Erythroblast (primary cell): ENCODE measurements around the gene CCL4L2.
"Not testable (repeated sequence)": the region's sequence is repeated elsewhere in the genome, so short reads cannot be mapped to it uniquely, and the experiment has no call there.

Source experiments
- DNase-seq, 2 experiments: peaks; one replicate each; lab custom pipeline; 2025; lab: John Stamatoyannopoulos, UW
- GATA1 ChIP-seq: IDR thresholded peaks from 2 replicates; pipeline ENCODE4 v1.6.1; 2011; ENCODE audit warnings: low read depth, mild to moderate bottlenecking, control low read depth, low read length, moderate library complexity
- POLR2A ChIP-seq: IDR thresholded peaks from 2 replicates; pipeline ENCODE4 v1.6.1; 2011; ENCODE audit warnings: mild to moderate bottlenecking, low read length

Gene CCL4L2

DNA sequence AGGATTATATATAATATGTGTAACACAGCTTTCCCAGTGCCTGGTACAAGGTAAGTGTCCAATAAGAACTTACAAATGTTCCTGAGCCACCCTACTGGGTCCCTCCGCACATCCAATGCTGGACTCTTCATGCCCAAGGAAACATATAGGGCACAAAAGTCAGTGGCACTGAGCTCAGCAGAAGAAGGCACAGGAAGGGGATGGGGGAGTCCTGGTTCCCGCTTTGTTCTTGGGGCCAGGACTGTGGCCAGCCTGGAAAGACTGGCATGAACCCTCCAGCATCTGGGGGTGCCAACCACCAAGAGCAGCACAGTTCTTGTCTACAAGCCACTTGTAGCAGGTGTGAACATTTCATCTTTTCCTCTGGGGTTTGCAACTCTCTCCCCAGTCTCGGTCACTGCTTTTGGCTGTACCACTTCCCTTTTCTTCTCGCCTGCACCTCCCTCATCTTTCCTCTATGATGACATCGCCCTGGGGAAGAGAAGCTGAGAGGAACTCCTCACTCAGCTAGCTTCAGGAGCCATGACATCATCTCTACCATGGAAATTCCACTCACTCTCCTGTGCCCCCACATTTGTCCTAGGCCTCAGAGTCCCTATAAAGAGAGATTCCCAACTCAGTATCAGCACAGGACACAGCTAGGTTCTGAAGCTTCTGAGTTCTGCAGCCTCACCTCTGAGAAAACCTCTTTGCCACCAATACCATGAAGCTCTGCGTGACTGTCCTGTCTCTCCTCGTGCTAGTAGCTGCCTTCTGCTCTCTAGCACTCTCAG, at the start of gene CCL4L2:
Gene CCL4L2, plus strand, starts transcription at position 625 of the 773 bp plus-strand sequence.
- not testable (repeated sequence) for DNase-seq

DNA sequence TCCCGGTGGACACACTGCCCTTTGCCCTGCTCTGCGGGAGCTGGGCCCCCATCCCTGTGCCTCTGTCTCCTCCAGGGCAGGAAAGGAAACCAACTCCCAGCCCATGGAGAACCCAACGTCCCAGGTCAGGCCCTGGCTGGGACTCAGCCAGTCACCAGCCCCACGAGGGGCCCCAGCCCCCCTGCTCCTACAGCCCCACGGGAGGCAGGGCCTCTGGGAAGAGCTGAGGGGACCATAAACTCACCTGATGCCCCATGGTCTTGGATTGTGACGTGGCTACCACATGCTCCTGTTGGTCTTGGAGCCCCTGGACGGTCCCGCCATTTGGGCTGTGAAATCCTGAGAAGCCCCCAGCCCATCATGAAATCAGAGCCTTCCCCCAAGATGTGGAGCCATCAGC, 42.0 kb upstream of the CCL4L2 start:
- DNase-seq = not testable (repeated sequence)

DNA sequence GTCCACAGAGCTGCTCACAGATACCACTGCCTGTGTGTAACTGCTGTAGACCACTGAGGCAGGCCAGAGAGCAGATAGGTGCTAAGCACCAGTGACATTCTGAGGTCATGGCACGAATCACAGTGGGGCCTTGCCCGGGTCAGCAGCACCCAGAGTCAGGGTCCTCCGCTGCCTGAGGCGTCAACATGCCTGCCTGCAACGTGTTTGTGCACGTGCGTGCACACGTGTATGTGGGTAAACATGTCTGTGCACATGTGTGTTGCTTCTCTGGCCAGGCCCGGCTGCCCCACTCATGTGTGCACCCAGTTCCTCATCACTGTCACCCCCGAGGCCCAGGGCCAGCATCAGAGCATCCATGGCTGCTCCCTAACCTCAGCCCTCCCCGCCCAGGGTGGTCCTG, 34.3 kb upstream of the CCL4L2 start, which contains the start of gene TBC1D3B:
Gene TBC1D3B, minus strand, starts transcription at position 101 of the 400 bp plus-strand sequence. CDS start 1,586 bp downstream, outside the sequence.
- not testable (repeated sequence) for DNase-seq

DNA sequence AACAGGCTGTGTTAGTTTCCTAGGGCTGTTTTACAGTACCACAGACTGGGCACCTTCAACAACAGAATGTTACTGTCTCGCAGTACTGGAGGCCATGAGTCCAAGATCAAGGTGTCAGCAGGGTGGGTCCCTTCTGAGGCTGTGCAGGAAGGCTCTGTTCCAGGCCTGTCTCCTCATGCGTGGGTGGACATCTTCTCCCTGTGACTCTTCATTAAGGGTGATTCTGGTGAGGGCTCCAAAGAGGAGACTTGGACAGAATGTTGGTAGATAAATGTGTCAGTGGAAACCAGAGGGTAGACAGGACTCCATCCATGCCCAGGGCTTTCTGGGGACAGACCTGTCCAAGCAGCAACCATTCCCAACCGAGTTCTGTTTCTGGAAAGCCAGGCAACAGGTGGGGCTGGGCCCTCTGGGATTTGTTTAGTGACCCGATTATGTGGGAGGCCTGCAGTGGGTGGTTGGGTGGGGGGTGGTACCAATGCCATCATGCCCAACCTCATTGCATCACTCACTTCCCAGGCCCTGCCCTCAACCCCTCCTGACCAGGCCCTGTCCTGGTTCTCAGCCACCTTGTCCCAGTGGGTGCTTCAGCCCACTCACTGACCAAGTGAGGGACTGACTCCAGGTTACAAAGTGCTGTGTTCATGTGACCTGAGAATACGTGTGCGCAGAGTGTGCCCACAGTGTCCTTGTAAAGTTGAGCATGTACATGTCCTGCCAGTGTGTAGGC, 29.3 kb upstream of the CCL4L2 start:
- DNase-seq = not testable (repeated sequence)

DNA sequence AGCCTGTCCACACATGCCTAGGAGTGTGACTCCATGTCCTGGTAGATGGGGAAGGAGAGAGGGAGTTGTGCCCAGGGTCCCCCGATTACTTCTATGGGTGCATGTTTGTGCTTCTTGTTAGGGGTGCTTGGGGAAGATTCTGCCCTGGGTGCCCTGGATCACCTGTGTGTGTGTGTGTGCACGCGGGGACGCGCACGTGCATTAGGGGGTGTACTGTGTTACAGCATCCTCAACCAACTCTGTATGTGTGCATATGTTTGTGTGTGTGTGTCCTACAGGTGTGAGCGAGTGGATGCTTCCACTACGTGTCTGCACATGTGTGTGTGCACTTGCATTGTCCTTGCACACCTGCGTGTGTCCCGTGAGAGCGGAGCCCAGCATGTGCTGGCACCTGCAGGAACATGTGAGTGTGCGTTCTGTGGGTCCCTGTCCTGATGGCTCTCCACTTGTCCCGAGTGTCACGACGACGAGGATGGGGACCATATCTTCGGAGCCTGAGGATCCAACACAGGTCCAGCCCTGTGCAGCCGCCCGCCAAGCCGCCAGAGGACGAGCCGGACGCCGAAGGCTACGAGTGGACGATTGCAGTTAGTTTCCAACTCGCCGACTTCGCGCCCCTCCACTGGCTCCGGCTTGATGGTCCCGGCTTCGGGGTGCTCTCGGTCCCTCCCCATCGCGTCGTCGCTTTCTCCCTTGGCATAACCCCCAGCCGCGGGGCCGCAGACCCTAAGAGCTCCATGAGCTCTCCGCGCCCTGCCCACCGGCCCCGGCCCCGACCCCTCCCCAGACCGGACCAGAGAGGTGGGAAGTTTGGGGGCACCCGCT, 28.5 kb upstream of the CCL4L2 start:
- no peak for TF ChIP-seq POLR2A
- no peak for TF ChIP-seq GATA1
- no peak for DNase-seq

DNA sequence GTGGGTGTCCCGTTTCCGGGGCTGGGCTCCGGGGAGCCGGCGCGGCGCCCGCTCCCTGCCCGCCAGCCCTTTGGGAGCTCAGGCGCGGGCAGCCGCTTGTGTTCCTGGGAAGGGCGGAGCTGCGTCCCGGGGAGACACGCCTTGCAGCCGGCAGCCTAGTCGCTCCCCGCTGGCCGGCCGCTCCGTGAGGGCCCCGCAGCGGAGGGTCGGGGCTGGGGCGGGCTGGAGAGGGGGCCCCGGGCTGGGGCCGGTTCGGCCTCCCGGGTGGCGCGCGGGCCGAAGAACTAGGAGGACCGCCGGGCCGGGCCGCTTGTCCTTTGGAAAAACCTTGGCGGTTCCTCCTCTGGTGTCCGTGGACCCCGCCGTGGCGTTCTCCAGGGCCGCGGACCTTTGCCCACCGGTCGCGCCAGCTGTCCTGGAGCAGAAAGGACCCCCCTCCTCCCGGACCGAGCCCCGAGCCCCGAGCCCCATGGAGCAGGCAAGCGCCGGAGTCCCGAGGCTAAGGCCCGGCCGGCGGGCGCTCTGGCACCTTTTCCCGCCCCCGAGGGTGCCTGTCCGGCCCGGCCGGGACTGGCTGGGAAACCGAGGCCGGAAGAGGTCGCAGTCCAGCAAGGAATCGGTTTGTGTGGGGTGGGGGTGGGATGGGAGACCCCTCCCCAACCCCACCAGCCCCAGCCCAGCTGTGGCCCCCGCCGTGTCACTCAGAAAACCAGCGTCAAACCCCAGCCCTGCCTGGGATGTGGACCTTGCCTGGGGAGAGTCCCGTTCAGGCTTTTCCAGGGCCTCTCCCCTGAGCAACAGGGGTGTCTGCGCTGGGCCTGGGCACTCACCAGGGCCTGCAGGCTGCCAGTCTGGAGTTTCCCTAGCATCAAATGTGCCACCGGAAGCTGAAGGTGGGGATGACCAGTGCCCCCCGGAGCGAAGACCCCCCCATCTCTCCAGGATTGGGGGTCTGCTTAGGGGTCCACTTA, 27.6 kb upstream of the CCL4L2 start:
- no peak for TF ChIP-seq GATA1
- DNase-seq = peak; percentile 52 to 57

DNA sequence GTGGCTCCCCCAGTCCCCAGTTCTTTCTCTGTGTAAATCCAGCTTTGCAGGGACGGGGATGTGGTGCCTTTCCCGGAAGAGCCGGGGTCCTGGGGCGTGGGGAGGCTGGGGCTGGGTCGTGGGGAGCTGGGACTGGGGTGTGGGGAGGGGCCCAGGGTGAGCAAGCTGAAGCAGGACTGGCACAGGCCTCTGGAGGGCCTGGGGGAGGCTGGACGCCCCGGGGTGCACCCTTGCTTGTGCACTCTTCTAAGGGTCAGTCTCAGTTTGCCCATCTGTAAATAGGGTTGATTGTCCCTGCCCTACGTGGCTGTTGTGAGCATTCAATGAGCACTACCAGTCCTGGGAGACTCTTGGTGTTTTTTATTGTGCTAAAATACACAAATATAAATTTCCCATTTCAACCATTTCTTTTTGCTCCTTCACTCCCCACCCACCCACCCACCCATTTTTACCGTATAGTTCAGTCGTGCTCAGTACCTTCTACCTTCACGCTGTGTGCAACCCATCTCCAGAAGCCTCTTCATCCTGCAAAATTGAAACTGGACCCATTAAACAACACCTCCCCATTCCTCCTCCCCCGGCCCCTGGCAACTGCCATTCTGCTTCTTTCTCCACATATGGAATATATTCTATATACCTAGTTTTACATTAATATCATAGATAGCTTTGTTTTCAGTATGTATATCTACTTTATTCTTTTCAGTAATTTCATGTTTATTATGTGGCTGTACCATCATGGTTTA, 26.7 kb upstream of the CCL4L2 start:
- TF ChIP-seq POLR2A (no peak), GATA1 (no peak)
- DNase-seq = no peak

DNA sequence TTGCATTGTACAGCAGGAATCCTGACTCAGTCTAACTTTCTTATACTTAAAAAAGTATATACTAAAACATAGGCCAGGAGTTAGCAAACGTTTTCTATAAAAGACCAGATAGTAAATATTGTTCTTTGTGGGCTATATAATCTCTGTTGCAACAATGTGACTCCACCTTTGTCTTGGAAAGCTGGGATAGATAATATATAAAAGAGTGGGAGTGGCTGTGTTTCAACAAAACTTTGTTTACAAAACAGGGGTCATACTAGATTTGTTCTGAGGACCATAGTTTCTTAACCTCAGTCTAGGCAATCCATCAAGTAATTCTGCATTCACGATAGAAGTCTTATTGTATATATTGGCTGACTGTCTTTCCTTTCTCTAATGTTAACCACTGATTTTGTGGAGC, 25.4 kb upstream of the CCL4L2 start:
- no peak for DNase-seq
- TF ChIP-seq GATA1 = no peak
- TF ChIP-seq POLR2A = no peak

DNA sequence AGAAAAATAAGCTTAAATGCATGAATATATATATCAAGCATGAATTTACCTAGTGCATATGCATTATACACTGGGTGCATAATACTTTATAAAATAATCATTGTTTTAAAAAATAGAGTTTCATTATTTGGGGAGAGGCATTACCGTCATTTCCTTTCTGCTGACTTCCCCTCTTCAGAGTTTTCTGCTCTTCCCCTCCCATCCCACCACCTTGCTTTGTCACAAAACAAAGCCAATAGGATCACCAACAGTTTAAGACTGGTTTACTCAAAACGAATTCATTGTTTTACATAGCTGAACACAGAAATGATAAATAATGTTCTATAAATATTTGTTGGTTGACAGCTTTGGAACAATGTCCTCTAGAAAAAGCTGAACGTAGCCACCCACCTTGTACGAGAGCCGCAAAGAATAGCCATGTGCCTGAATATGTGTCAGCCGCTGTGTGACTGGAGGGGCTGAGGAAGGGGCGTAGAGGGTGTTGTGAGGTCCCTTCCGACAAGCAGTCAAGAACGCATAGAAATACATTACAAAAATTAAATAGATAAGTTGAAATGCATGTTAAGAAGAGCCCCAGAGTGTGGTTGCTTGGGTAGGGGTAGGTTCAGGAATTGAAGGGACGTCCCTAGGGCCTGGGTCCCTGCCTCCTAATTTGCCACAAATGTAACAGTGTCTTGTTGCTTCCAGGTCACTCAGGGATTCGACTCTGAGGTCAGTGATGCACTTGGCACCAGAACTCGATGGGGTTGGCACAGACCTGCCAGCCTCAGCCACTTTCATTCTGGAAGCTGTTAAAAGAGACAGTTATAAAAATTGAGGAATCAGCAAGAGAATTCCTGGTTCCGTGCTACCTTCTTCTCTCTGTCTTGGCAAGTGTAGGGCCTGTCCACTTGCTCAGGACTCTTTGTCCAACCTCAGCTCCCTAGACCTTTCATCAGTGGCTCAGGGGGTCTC, 23.8 kb upstream of the CCL4L2 start:
- not testable (repeated sequence) for DNase-seq

DNA sequence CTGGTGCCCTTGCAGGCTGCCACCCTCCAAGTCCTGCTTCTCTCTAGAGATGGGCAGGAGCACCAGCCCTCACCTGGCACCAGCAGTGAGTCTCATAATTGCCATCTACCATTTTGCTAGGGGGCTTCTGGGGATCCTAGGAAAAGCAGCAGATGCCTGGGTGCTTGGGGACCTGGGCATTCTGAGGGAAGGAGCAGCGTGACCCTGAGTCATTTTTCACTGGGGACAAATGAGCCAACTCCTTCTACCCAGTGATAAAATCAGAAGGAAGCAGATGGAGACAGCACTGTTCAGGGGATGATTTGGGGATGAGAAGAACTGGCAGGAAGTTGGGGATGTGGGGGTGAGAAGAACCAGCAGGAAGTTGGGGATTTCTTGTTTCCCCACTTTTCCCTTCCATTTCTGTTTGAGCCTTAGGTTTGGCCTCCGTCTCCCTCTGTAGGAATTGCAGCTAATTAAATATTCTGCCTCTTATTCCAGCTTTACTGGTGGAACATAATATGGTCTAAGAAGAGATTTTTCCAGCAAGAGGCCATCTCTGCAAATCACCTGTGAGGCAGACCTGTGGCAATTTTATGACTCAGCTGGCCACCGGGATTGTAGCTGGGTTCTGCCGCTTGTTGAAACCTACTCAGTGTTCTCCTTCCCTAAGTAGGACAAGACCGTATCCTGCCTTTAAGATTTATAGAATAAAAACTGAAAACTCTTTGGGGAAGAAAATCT, 22.8 kb upstream of the CCL4L2 start:
- DNase-seq = not testable (repeated sequence)

DNA sequence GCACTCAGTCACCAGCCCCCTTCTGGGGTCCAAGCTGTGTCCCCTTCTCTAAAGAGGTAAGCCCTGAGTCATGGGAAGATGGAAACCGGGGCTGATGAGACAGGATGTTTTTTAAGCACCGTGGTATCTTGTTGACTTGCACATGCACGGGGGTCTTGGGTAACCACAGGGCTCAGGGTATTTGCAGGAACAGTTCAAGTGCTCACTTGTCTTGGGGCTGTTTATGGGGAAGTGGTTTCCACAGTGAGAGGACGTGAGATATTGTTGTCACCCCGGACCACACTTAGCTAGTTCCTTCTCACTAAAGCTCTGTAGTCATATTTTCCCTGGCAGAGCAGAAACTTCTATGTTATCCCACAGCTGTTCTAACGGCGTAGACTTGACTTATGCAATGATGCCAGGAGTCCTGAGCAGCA, 22.0 kb upstream of the CCL4L2 start:
- no peak for TF ChIP-seq GATA1
- TF ChIP-seq POLR2A = no peak
- DNase-seq = no peak

DNA sequence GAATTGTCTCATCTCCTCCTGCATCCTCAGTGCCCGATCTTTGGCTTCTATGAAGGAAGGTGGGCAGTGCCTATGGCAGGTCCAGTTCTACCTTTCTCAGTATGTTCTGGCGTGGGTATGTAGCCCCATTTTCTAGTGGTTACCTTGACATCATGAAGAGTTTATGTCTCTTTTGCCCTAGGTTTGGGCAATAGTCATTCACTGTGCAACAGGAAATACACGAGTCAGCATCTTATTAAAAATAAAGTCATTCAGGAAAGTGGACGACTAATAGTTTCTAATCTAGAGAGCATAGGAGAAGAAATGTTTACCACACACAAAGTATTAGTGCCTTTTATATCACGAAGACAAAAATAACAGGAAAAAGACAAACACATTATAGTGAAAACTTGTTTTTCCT, 20.9 kb upstream of the CCL4L2 start:
- not testable (repeated sequence) for DNase-seq

DNA sequence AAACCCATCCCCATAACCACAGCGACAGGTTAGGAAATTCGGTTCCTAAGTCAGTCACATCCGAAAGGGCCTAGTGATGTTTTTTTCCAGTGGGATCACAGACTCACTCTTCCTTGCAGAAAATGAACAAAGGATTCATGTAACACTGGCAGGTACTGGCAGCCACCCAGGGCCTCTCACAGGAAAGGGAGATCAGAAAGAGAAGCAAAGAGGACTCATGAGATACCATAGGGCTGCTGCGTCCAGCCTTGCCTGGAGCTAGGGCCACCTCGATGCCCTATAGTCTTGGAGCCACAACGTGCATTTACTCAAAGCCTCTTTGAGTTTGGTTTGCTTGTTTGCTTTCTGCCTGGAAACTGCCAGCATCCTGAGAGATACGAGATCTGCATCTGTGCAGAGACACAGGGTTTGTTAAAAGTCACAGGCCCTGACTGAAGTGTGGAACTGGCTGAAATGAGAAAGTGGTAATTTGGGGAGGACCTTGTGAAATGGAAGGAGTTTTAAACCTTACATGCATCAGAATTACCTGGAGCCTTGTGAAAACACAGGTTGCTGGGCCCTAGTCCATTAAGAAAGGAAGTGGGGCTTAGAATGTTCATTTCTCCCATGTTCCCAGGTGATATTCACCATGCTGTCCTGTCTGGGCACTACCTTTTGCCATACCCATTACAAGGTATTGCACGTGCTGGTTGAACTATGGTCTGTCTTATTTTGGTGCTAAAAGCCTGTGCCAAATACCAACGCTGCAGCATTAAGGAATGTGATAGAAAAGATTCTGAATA, 20.1 kb upstream of the CCL4L2 start:
- not testable (repeated sequence) for DNase-seq
